Fibroblast of skin of back (primary cell): ENCODE measurements around the gene ICA1.
A peak's percentile ranks its signal among the peaks of the same experiment; 100 is the strongest.
"Not testable (repeated sequence)": the region's sequence is repeated elsewhere in the genome, so short reads cannot be mapped to it uniquely, and the experiment has no call there.

Experiments
- DNase-seq: peaks from one replicate; pipeline ENCODE4 v3.0.0-alpha.2; 2013

ICA1 gene

GRCh38 chr7:8128449-8129317 is 133.3 kb downstream of the ICA1 start:
- no peak for DNase-seq

GRCh38 chr7:8126601-8127167 is 135.3 kb downstream of the ICA1 start:
- no peak for DNase-seq

GRCh38 chr7:8125680-8126444 is 136.1 kb downstream of the ICA1 start:
- DNase-seq = no peak

GRCh38 chr7:8121243-8121642 is 140.7 kb downstream of the ICA1 start:
- no peak for DNase-seq

- no peak for DNase-seq
Measured at GRCh38 chr7:8120390-8121058, 141.4 kb downstream of the ICA1 start.

GRCh38 chr7:8119262-8119661 is 142.7 kb downstream of the ICA1 start:
- no peak for DNase-seq

GRCh38 chr7:8117195-8117594 is 144.8 kb downstream of the ICA1 start:
- no peak for DNase-seq

GRCh38 chr7:8115547-8116402 is 146.2 kb downstream of the ICA1 start:
- DNase-seq = no peak

- DNase-seq = no peak
Measured at GRCh38 chr7:8114175-8114574, 147.8 kb downstream of the ICA1 start.

- no peak for DNase-seq
Measured at GRCh38 chr7:8113184-8113583, 148.8 kb downstream of the ICA1 start.

GRCh38 chr7:8112685-8113084 is 149.3 kb downstream of the ICA1 start:
- DNase-seq = no peak

- no peak for DNase-seq
Measured at GRCh38 chr7:8111282-8111960, 150.5 kb downstream of the ICA1 start.

GRCh38 chr7:8109196-8110022 is 152.6 kb downstream of the ICA1 start:
- peak; percentile 51 for DNase-seq

- no peak for DNase-seq
Measured at GRCh38 chr7:8105449-8106095, 156.4 kb downstream of the ICA1 start.

- no peak for DNase-seq
Measured at GRCh38 chr7:8103282-8103681, 158.7 kb downstream of the ICA1 start.

GRCh38 chr7:8101292-8101691 is 160.7 kb downstream of the ICA1 start:
- not testable (repeated sequence) for DNase-seq

GRCh38 chr7:8094164-8095140 is 167.5 kb downstream of the ICA1 start:
- DNase-seq = no peak

- DNase-seq = peak; percentile 4
Measured at GRCh38 chr7:8092140-8092539, 169.8 kb downstream of the ICA1 start.
